ENCODE results near the gene ZNF646. TPM values are rescaled to one million over a fixed set of nuclear protein-coding genes. Genes with fewer than 3 reads are reported as not detected.

Gene ZNF646
- total RNA-seq, 1 donor from 2014 or later = 12.7 TPM

DNA sequence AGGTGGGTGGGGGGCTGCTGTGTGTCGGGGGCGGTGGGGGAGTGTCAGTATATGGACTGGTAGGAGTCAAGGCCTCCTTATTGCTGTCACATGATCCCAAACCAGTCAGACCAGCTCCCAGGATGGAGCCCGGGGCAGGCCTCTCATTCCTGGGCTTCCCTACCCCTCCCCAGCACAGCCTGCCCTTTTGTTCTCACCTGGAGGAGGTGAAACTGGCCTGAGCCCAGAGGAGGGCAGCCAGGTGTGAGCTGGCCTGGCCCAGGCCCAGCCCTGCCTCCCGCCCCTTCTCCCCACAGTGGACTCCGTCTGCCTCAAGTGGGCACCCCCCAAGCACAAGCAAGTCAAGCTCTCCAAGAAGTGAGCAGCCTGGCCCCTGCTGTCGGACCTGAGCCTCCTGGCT lies 56.7 kb downstream of the ZNF646 start:
- DNase-seq (ENCODE audit: low read depth in 2 of 2) = no peak

GRCh38 chr16:31131416-31131815 lies 57.2 kb downstream of the ZNF646 start:
- DNase-seq (ENCODE audit: low read depth in 2 of 2) = no peak

- DNase-seq (ENCODE audit: low read depth in 2 of 2) = no peak
Measured at GRCh38 chr16:31131841-31132271, 57.6 kb downstream of the ZNF646 start.

DNA sequence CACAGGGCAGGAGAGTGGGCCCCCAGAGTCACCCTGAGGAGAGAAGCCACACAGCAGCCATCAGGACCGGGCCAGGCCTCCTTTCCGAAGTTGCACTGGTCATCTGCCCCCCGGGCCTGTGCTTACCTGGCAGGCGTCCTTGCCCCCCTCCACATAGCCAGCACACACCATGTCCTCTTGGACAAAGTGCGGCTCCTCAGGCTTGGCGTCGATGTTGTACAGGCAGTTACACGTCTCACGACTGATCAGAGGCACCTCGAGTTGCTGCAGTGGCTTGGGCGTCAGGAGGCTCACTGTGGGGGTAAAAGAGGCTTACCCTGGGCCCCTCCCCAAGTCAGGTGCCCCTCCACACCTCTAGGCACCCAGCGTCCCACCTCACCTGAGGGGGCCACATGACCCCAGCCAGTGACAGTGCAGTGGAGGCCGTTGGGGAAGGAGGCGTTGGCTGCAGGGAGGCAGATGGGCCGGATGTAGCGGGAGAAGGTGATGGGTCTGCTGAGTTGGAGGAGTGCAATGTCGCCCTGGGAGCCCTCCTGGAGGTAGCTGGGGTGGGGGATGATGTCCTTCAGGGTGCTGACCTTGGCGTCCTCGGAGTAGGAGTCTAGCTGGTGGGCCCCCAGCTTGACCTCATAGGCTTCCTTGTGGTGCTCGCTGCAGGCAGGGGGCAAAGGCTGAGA lies 58.2 kb downstream of the ZNF646 start:
- no peak for DNase-seq (ENCODE audit: low read depth in 2 of 2)

GRCh38 chr16:31133046-31133501 lies 58.9 kb downstream of the ZNF646 start:
- DNase-seq (ENCODE audit: low read depth in 2 of 2) = no peak

Other genes starting within 250 kb of the ZNF646 start
- 39.7 and 72.0 TPM in 2 replicates for gene BCL7C, start 180.3 kb upstream of the ZNF646 start, total RNA-seq
- gene CTF1, start 177.8 kb upstream of the ZNF646 start, total RNA-seq = 0.22 and 0.40 TPM in 2 replicates
- gene FBXL19, start 150.8 kb upstream of the ZNF646 start, total RNA-seq = 14.3 and 15.7 TPM in 2 replicates
- gene ORAI3, start 125.4 kb upstream of the ZNF646 start, total RNA-seq = 22.9 and 24.8 TPM in 2 replicates
- gene SETD1A, start 116.7 kb upstream of the ZNF646 start, total RNA-seq = 1.7 and 2.2 TPM in 2 replicates
- 13.3 and 26.0 TPM in 2 replicates for gene HSD3B7, start 89.2 kb upstream of the ZNF646 start, total RNA-seq
- gene STX1B, start 63.8 kb upstream of the ZNF646 start, total RNA-seq = under 0.01 and 0.40 TPM in 2 replicates
- 17.7 and 27.0 TPM in 2 replicates for gene STX4, start 40.9 kb upstream of the ZNF646 start, total RNA-seq
- 5.0 and 6.0 TPM in 2 replicates for gene ZNF668, start 182 bp upstream of the ZNF646 start, total RNA-seq
- 0.40 and 0.44 TPM in 2 replicates for gene PRSS53, start 14.5 kb downstream of the ZNF646 start, total RNA-seq
- 54.7 and 71.8 TPM in 2 replicates for gene VKORC1, start 20.4 kb downstream of the ZNF646 start, total RNA-seq
- gene BCKDK, start 34.0 kb downstream of the ZNF646 start, total RNA-seq = 10.0 and 12.3 TPM in 2 replicates
- gene KAT8, start 43.2 kb downstream of the ZNF646 start, total RNA-seq = 24.2 and 35.3 TPM in 2 replicates
- not detected in 2 replicates for gene PRSS8, start 61.3 kb downstream of the ZNF646 start, total RNA-seq
- gene PRSS36, start 75.6 kb downstream of the ZNF646 start, total RNA-seq = 0.22 and 0.99 TPM in 2 replicates
- gene FUS, start 105.7 kb downstream of the ZNF646 start, total RNA-seq = 26.8 and 29.6 TPM in 2 replicates
- gene PYCARD, start 128.3 kb downstream of the ZNF646 start, total RNA-seq = 48.8 and 54.5 TPM in 2 replicates
- not detected in 2 replicates for gene TRIM72, start 139.7 kb downstream of the ZNF646 start, total RNA-seq
- gene PYDC1, start 142.7 kb downstream of the ZNF646 start, total RNA-seq = not detected in 2 replicates
- gene ITGAM, start 185.6 kb downstream of the ZNF646 start, total RNA-seq = under 0.01 TPM in 1 of 2 replicates, not detected in the other